Keratinocyte (primary cell): ENCODE data around the gene CAND2. TPM values are rescaled to one million over a fixed set of nuclear protein-coding genes. Genes with fewer than 3 reads are reported as not detected.

ENCODE experiments used
- DNase-seq: peaks from one replicate; pipeline ENCODE4 v3.0.0-alpha.2; 2011; ENCODE audit warnings: low read depth, missing footprints, low spot score
- FAIRE-seq: peaks from 2 replicates; lab custom pipeline; 2011; peaks lifted over from hg19 to GRCh38; lab: Jason Lieb, UNC
- H2AFZ ChIP-seq: 2 replicates; pipeline ENCODE4 v1.6.0; 2012; ENCODE audit warnings: low read length, control low read depth, inconsistent platforms; ENCODE audit not compliant: control insufficient read depth
- H3K27ac ChIP-seq: 2 replicates; pipeline ENCODE4 v1.5.1; 2011; ENCODE audit warnings: low read length; ENCODE audit not compliant: control insufficient read depth, insufficient read depth
- H3K27me3 ChIP-seq: 3 replicates; pipeline ENCODE4 v1.6.0; 2011; ENCODE audit warnings: low read length; ENCODE audit not compliant: control insufficient read depth, insufficient read depth; ENCODE audit errors: extremely low read depth
- H3K36me3 ChIP-seq, 2 experiments: 2 replicates in 1 of 2; 3 replicates in 1 of 2; pipeline ENCODE4 v1.5.1; 2011; ENCODE audit warnings: low read length in 2 of 2, mild to moderate bottlenecking in 1 of 2; ENCODE audit not compliant: control insufficient read depth in 2 of 2, insufficient read depth in 2 of 2; ENCODE audit errors: extremely low read depth in 1 of 2
- H3K4me1 ChIP-seq: 3 replicates; pipeline ENCODE4 v1.5.1; 2011; ENCODE audit warnings: low read length; ENCODE audit not compliant: control insufficient read depth, insufficient read depth; ENCODE audit errors: extremely low read depth
- H3K4me2 ChIP-seq: 3 replicates; pipeline ENCODE4 v1.6.0; 2011; ENCODE audit warnings: low read depth, low read length; ENCODE audit not compliant: control insufficient read depth, insufficient read depth; ENCODE audit errors: extremely low read depth
- H3K4me3 ChIP-seq, 3 experiments: fragments of 200-600 bp in 1 of 3; sonication (generic) in 1 of 3; 2 replicates in 2 of 3; 3 replicates in 1 of 3; pipeline ENCODE4 v1.5.1; 2011 to 2016; ENCODE audit warnings: low read length in 3 of 3, mild to moderate bottlenecking in 3 of 3, control low read depth in 2 of 3, inconsistent platforms in 1 of 3, low read depth in 1 of 3, mixed read lengths in 1 of 3, mixed run types in 1 of 3, moderate library complexity in 1 of 3; ENCODE audit not compliant: control insufficient read depth in 2 of 3, insufficient read depth in 2 of 3; ENCODE audit errors: extremely low read depth in 1 of 3
- H3K79me2 ChIP-seq: 2 replicates; pipeline ENCODE4 v1.6.0; 2012; ENCODE audit warnings: low read length; ENCODE audit not compliant: control insufficient read depth, insufficient read depth
- H3K9ac ChIP-seq: 3 replicates; pipeline ENCODE4 v1.6.0; 2011; ENCODE audit warnings: low read length; ENCODE audit not compliant: control insufficient read depth, insufficient read depth; ENCODE audit errors: extremely low read depth
- H3K9me1 ChIP-seq: 3 replicates; pipeline ENCODE4 v1.6.0; 2011; ENCODE audit warnings: low read length; ENCODE audit not compliant: control insufficient read depth, insufficient read depth; ENCODE audit errors: extremely low read depth
- H3K9me3 ChIP-seq: 2 replicates; pipeline ENCODE4 v1.5.1; 2012; ENCODE audit warnings: low read depth, low read length; ENCODE audit not compliant: control insufficient read depth
- H4K20me1 ChIP-seq: 3 replicates; pipeline ENCODE4 v1.6.0; 2011; ENCODE audit warnings: low read length; ENCODE audit not compliant: control insufficient read depth, insufficient read depth; ENCODE audit errors: extremely low read depth
- CTCF ChIP-seq, 3 experiments: IDR thresholded peaks in 1 of 3; conservative IDR thresholded peaks in 1 of 3; optimal IDR thresholded peaks in 1 of 3; 2 replicates in 2 of 3; 3 replicates in 1 of 3; pipeline versions ENCODE3 to v1.5.1; 2011; ENCODE audit warnings: low read length in 3 of 3, mild to moderate bottlenecking in 3 of 3, moderate library complexity in 2 of 3, control low read depth in 1 of 3, inconsistent platforms in 1 of 3; ENCODE audit not compliant: insufficient read depth in 2 of 3; ENCODE audit errors: extremely low read depth in 1 of 3
- EZH2 ChIP-seq: IDR thresholded peaks from one replicate; pipeline ENCODE4 v1.6.1; 2012; ENCODE audit warnings: inconsistent platforms, mild to moderate bottlenecking, low read length, moderate library complexity
- dilution Hi-C: fragments of 300-500 bp; cut with MboI; formaldehyde crosslinking; loops from one replicate; pipeline ENCODE4 v1.7.0; 2020; ENCODE audit warnings: low sequenced_read_pairs; ENCODE audit not compliant: extremely low pct_ligation_motif_present
- polyA plus RNA-seq, 5 experiments: library from polyadenylated mRNA; depleted of rRNA in 3 of 5; stranded (reverse) in 3 of 5; stranded (forward) in 1 of 5; unstranded in 1 of 5; fragments of >200 nt; gene quantifications; 1 replicate in 1 of 5; 2 replicates in 3 of 5; 3 replicates in 1 of 5; pipeline versions ENCODE4 v1.2.1 to v1.2.3, GENCODE V29; 2011 to 2012; ENCODE audit warnings: missing spikeins in 2 of 5, low read depth in 1 of 5, low replicate concordance in 1 of 5

CAND2 gene
- polyA plus RNA-seq, 1 donor (not counting 4 experiments of a cell fraction or from before 2014, with no cell fraction given): 0.05 TPM

GRCh38 chr3:12809001-12809400 lies 12.5 kb downstream of the CAND2 start:
- H3K4me1 ChIP-seq: peaks cover 3% of the 10 kb centered on the region
- H3K4me2 ChIP-seq: no peak overlapping the region
- no peaks in the 10 kb centered on the region for H3K79me2 ChIP-seq
- H3K36me3 ChIP-seq: no peaks in the 10 kb centered on the region
- H3K9ac ChIP-seq: no peak overlapping the region
- no peaks in the 10 kb centered on the region for H3K27me3 ChIP-seq
- no peaks in the 10 kb centered on the region for H3K9me3 ChIP-seq
- TF ChIP-seq EZH2 (no peak), CTCF (optimal IDR thresholded peaks at IDR 0.05 in 1 of 3, IDR thresholded peaks at IDR 0.05 in 1 of 3, conservative IDR thresholded peaks at IDR 0.05 in 1 of 3; ENCODE audit: extremely low read depth in 1 of 3, insufficient read depth in 2 of 3, low read length in 3 of 3) (no peak)
- no peaks in the 10 kb centered on the region for H3K9me1 ChIP-seq
- H2AFZ ChIP-seq: no peak overlapping the region
- dilution Hi-C loops: no loop called here
- no peak overlapping the region for H3K27ac ChIP-seq
- H3K4me3 ChIP-seq: no peak overlapping the region
- no peaks in the 10 kb centered on the region for H4K20me1 ChIP-seq
- FAIRE-seq (no peak), DNase-seq (no peak)

- peak overlapping the region; percentile 86 for H2AFZ ChIP-seq
- no peak overlapping the region for H3K27ac ChIP-seq
- TF ChIP-seq CTCF (optimal IDR thresholded peaks at IDR 0.05 in 1 of 3, IDR thresholded peaks at IDR 0.05 in 1 of 3, conservative IDR thresholded peaks at IDR 0.05 in 1 of 3; ENCODE audit: extremely low read depth in 1 of 3, insufficient read depth in 2 of 3, low read length in 3 of 3) (no peak), EZH2 (no peak)
- H3K36me3 ChIP-seq: no peaks in the 10 kb centered on the region
- peak overlapping the region; percentile 74 for H3K4me2 ChIP-seq
- no peaks in the 10 kb centered on the region for H4K20me1 ChIP-seq
- H3K4me1 ChIP-seq: peaks cover 3% of the 10 kb centered on the region
- no peaks in the 10 kb centered on the region for H3K9me1 ChIP-seq
- no peak overlapping the region for H3K4me3 ChIP-seq
- FAIRE-seq: no peak
- H3K79me2 ChIP-seq: no peaks in the 10 kb centered on the region
- dilution Hi-C loops: no loop called here
- DNase-seq: no peak
- H3K27me3 ChIP-seq: no peaks in the 10 kb centered on the region
- no peak overlapping the region for H3K9ac ChIP-seq
- no peaks in the 10 kb centered on the region for H3K9me3 ChIP-seq
Observed at GRCh38 chr3:12809435-12809834, 13.0 kb downstream of the CAND2 start.
